K562 (cell line): ENCODE data around the gene POLR1H. TPM values are rescaled to one million over a fixed set of nuclear protein-coding genes. Genes with fewer than 3 reads are reported as not detected.

Experiments
- ATAC-seq: fragments of 200-7000 bp; cut with Tn5 transposase; 3 replicates; pipeline ENCODE4 v1.9.1; 2020; ENCODE audit warnings: moderate library complexity
- BruUV-seq: library from RNA; stranded (reverse); fragments of 400-500 nt; replicated peaks from 2 replicates; lab custom pipeline; 2021; lab: Mats Ljungman, UMichigan
- CTCF ChIA-PET: fragments of 300-600 bp; formaldehyde crosslinking; extraction: SDS; loops from one replicate; lab custom pipeline; 2021; ENCODE audit warnings: low intra/inter-chr PET ratio; lab: Yijun Ruan, JAX
- POLR2A ChIA-PET: fragments of 300-600, 350-650 bp; sonication (Branson Sonifier 250); formaldehyde crosslinking; extraction: SDS; loops from one replicate; lab custom pipeline; 2021; ENCODE audit warnings: antibody characterized with exemption, inconsistent platforms; lab: Yijun Ruan, JAX
- DNase-seq, 4 experiments: peaks; one replicate each; pipeline versions ENCODE4 v3.0.0 to v3.0.0-alpha.2; 2011 to 2018; ENCODE audit warnings: low spot score in 3 of 4, mixed read lengths in 3 of 4; ENCODE audit errors: extremely low read depth in 1 of 4
- FAIRE-seq: peaks from 2 replicates; lab custom pipeline; 2011; peaks lifted over from hg19 to GRCh38; lab: Jason Lieb, UNC
- H2AFZ ChIP-seq: 2 replicates; pipeline ENCODE4 v1.6.0; 2011; ENCODE audit warnings: low read depth, low read length, control low read depth, inconsistent platforms
- H3K27ac ChIP-seq: fragments of 200-600 bp; 3 replicates; pipeline ENCODE4 v1.8.0; 2011; ENCODE audit warnings: low read depth, mild to moderate bottlenecking, control low read depth, inconsistent platforms, low read length, moderate library complexity, mixed read lengths; ENCODE audit errors: extremely low read depth
- H3K27me3 ChIP-seq, 2 experiments: fragments of 300-600 bp in 1 of 2; 2 replicates in 1 of 2; 3 replicates in 1 of 2; pipeline versions ENCODE4 v1.6.0 to v1.8.0; 2011; ENCODE audit warnings: inconsistent platforms in 2 of 2, low read length in 2 of 2, mild to moderate bottlenecking in 1 of 2, mixed read lengths in 1 of 2, moderate library complexity in 1 of 2; ENCODE audit not compliant: control insufficient read depth in 2 of 2, insufficient read depth in 2 of 2
- H3K36me3 ChIP-seq: fragments of 300-600 bp; 3 replicates; pipeline ENCODE4 v1.8.0; 2011; ENCODE audit warnings: mild to moderate bottlenecking, low read length, inconsistent platforms; ENCODE audit not compliant: control insufficient read depth, insufficient read depth
- H3K4me1 ChIP-seq, 2 experiments: fragments of 200-600 bp in 1 of 2; replicated peaks in 1 of 2; 2 replicates in 1 of 2; 3 replicates in 1 of 2; pipeline versions ENCODE4 v1.5.1 to v1.8.0; 2011; ENCODE audit warnings: inconsistent platforms in 2 of 2, low read length in 2 of 2, mild to moderate bottlenecking in 1 of 2, mixed read lengths in 1 of 2, moderate library complexity in 1 of 2; ENCODE audit not compliant: control insufficient read depth in 2 of 2, insufficient read depth in 2 of 2
- H3K4me2 ChIP-seq: 2 replicates; pipeline ENCODE4 v1.6.1; 2011; ENCODE audit warnings: low read length, control low read depth, inconsistent platforms, mixed read lengths; ENCODE audit not compliant: insufficient read depth
- H3K4me3 ChIP-seq: fragments of 200-600 bp; sonication (generic), shearing (Covaris generic); 2 replicates; pipeline ENCODE4 v1.5.1; 2016; ENCODE audit warnings: control low read depth, inconsistent platforms
- H3K79me2 ChIP-seq: fragments of 200-600 bp; 3 replicates; pipeline ENCODE4 v1.8.0; 2011; ENCODE audit warnings: low read length, inconsistent platforms; ENCODE audit not compliant: control insufficient read depth, insufficient read depth
- H3K9ac ChIP-seq, 2 experiments: 2 replicates each; pipeline versions ENCODE4 v1.6.0 to v1.6.1; 2011; ENCODE audit warnings: low read depth in 2 of 2, low read length in 2 of 2, control low read depth in 1 of 2, inconsistent platforms in 1 of 2, mild to moderate bottlenecking in 1 of 2, mixed read lengths in 1 of 2; ENCODE audit not compliant: insufficient read depth in 1 of 2
- H3K9me1 ChIP-seq: one replicate; pipeline ENCODE4 v1.6.0; 2011; ENCODE audit warnings: inconsistent platforms, mild to moderate bottlenecking, low read length, moderate library complexity; ENCODE audit not compliant: control insufficient read depth, insufficient read depth
- H3K9me3 ChIP-seq: replicated peaks from 2 replicates; pipeline ENCODE4 v1.5.1; 2011; ENCODE audit warnings: low read depth, low read length, inconsistent platforms; ENCODE audit not compliant: control insufficient read depth, insufficient read depth
- H4K20me1 ChIP-seq: replicated peaks from 2 replicates; pipeline ENCODE4 v1.6.1; 2011; ENCODE audit warnings: low read length, inconsistent platforms, mixed read lengths; ENCODE audit not compliant: control insufficient read depth, insufficient read depth
- ADNP ChIP-seq: fragments of 200-800 bp; sonication (Bioruptor generic); IDR thresholded peaks from 2 replicates; pipeline ENCODE4 v1.6.1; 2016; ENCODE audit warnings: missing genetic modification characterization, missing compliant biosample characterization
- BCOR ChIP-seq: fragments of 450-650 bp; IDR thresholded peaks from 2 replicates; pipeline ENCODE4 v1.6.1; 2016
- ESRRA ChIP-seq: fragments of 450-650 bp; IDR thresholded peaks from 2 replicates; pipeline ENCODE4 v1.6.1; 2014; ENCODE audit warnings: low read depth, mild to moderate bottlenecking, moderate library complexity, borderline replicate concordance
- FOXK2 ChIP-seq, 2 experiments: fragments of 450-650 bp; IDR thresholded peaks in 1 of 2; conservative IDR thresholded peaks in 1 of 2; 2 replicates each; pipeline ENCODE4 v1.6.1; 2016; ENCODE audit warnings: low read depth in 2 of 2, mild to moderate bottlenecking in 1 of 2
- NR4A1 ChIP-seq, 2 experiments: fragments of 250-450 bp in 1 of 2; fragments of 450-650 bp in 1 of 2; sonication (Bioruptor Pico) in 1 of 2; IDR thresholded peaks; 2 replicates each; pipeline versions ENCODE4 v1.4.0 to v1.6.1; 2016 to 2020; ENCODE audit warnings: mild to moderate bottlenecking in 2 of 2, missing compliant biosample characterization in 1 of 2, missing genetic modification characterization in 1 of 2, moderate library complexity in 1 of 2
- TBP ChIP-seq: optimal IDR thresholded peaks from 2 replicates; pipeline ENCODE3; 2011; ENCODE audit warnings: low read depth, low read length, improper control_type of control experiment
- TGIF2 ChIP-seq: sonication (generic); formaldehyde crosslinking; IDR thresholded peaks from 2 replicates; pipeline ENCODE4 v1.8.1; 2022; ENCODE audit warnings: mild to moderate bottlenecking, missing genetic modification reagents, moderate library complexity
- ZNF239 ChIP-seq: fragments of 250-450 bp; sonication (Bioruptor Pico); IDR thresholded peaks from 2 replicates; pipeline ENCODE4 v1.4.0; 2020; ENCODE audit warnings: mild to moderate bottlenecking
- WGBS: fragments of 100-300 bp; shearing (Covaris generic); methylation state at CpG from one replicate; pipeline ENCODE4 v1.1.6; 2016; ENCODE audit warnings: low coverage, mixed read lengths; ENCODE audit not compliant: insufficient coverage; ENCODE audit errors: missing lambda C conversion rate; 5-methylcytosine and 5-hydroxymethylcytosine counted together
- in situ Hi-C: fragments of 300-500 bp; cut with MboI; formaldehyde crosslinking; loops from 4 replicates; pipeline ENCODE4 v1.15.0; 2018; ENCODE audit warnings: inconsistent platforms, mixed read lengths
- intact Hi-C: fragments of 100-400 bp; cut with micrococcal nuclease; formaldehyde crosslinking; loops from 2 replicates; pipeline ENCODE4 v1.14.2; 2022
- polyA plus RNA-seq, 8 experiments: library from polyadenylated mRNA; depleted of rRNA in 4 of 8; stranded (reverse) in 5 of 8; unstranded in 3 of 8; fragments of >200 nt; fragmentation: Nextera tagmentation in 2 of 8; fragmentation: Illumina TruSeq in 1 of 8; extraction: Ambion mirVana in 2 of 8; extraction: Trizol in 1 of 8; gene quantifications; 2 replicates each; pipeline versions ENCODE4 v1.2.1 to v1.2.3, GENCODE V29; 2011 to 2014; ENCODE audit warnings: inconsistent platforms in 1 of 8, missing spikeins in 1 of 8
- total RNA-seq, 7 experiments: library from RNA; depleted of rRNA in 6 of 7; stranded (reverse); fragments of >200 nt in 6 of 7; fragmentation: Illumina TruSeq in 2 of 7; extraction: Trizol in 2 of 7; gene quantifications; 2 replicates each; pipeline versions ENCODE4 v1.2.1 to v1.2.3, GENCODE V29; 2011 to 2021; ENCODE audit warnings: low replicate concordance in 1 of 7

POLR1H gene
- total and polyA plus RNA-seq, 9 of the 15 experiments (the other 6 are each of a cell fraction or from before 2014, with no cell fraction given), result 92.2 to 333 (median 143) TPM

- TF ChIP-seq ESRRA, result no peak
- TF ChIP-seq NR4A1 (CRISPR knock-in tag; IDR thresholded peaks at IDR 0.05), result no peak
- TF ChIP-seq NR4A1 (tag; IDR thresholded peaks at IDR 0.05), result no peak
- TF ChIP-seq TBP, result no peak
- no peak for TF ChIP-seq FOXK2 (conservative IDR thresholded peaks at IDR 0.05 in 1 of 2, IDR thresholded peaks at IDR 0.05 in 1 of 2; ENCODE audit: low read depth in 2 of 2)
- TF ChIP-seq, all 486 proteins: peak for 0
Measured at GRCh38 chr6:30091577-30092381, 30.7 kb downstream of the POLR1H start (continued).

GRCh38 chr6:30092852-30093543 is 31.9 kb downstream of the POLR1H start:
- H3K27ac ChIP-seq, result no peak overlapping the region
- FAIRE-seq (no peak), ATAC-seq (no peak), DNase-seq (no peak)
- peaks cover 9 to 14% of the 10 kb centered on the region in 2 experiments; a peak in 4 of 5 replicates for H3K4me1 ChIP-seq
- in situ Hi-C loops (no loop called here), intact Hi-C loops (no loop called here)
- ChIA-PET CTCF (no interaction called here), POLR2A (interaction anchor here (0.6 kb wide), 1 partner anchor 388 kb away, joined by 3 read pairs; no protein-coding TSS in a partner anchor)
- 17% methylated on average over 6 of the region's 6 CpGs for WGBS
- no TSS peak for BruUV-seq
- no peaks in the 10 kb centered on the region for H3K9me1 ChIP-seq
- H3K4me3 ChIP-seq, result no peak overlapping the region
- no peaks in the 10 kb centered on the region for H3K36me3 ChIP-seq
- no peaks in the 10 kb centered on the region for H3K79me2 ChIP-seq
- peaks cover 19 to 20% of the 10 kb centered on the region in 2 experiments; a peak in 4 of 5 replicates for H3K27me3 ChIP-seq
- H3K9ac ChIP-seq, result no peak overlapping the region
- H3K9me3 ChIP-seq, result no peaks in the 10 kb centered on the region
- no peak overlapping the region for H3K4me2 ChIP-seq
- H2AFZ ChIP-seq, result no peak overlapping the region
- no peaks in the 10 kb centered on the region for H4K20me1 ChIP-seq
- TF ChIP-seq ADNP (tag) (peak; percentile 29; the same call in 1 of the 2 replicates), ZNF239 (CRISPR knock-in tag) (no peak), TGIF2 (CRISPR knock-in tag) (no peak), BCOR (peak; percentile 62)
